HPDE6-E6E7 (cell line): Measurements from ENCODE around the gene PDZRN3.
A peak's percentile ranks its signal among the peaks of the same experiment; 100 is the strongest.

Source experiments
- DNase-seq: peaks from one replicate; pipeline ENCODE4 v3.0.0; 2011; ENCODE audit warnings: missing footprints; ENCODE audit errors: extremely low spot score

PDZRN3 gene

DNA sequence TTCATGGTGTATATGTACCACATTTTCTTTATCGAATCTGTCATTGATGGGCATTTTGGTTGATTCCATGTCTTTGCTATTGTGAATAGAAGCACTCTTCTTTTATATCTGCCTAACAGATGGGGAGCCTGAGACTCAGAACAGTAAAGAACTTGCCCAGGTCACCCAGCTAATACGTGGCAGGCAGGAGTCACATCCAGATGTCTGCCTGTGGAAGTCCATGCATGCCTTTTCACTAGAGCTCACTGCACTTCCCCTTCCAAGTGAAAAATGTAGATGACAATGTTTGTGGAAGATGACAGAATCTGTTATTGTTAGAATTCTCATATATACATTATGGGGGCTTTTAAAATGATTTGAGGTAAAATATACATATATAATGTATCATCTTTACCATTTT, 165.0 kb downstream of the PDZRN3 start:
- DNase-seq = no peak

DNA sequence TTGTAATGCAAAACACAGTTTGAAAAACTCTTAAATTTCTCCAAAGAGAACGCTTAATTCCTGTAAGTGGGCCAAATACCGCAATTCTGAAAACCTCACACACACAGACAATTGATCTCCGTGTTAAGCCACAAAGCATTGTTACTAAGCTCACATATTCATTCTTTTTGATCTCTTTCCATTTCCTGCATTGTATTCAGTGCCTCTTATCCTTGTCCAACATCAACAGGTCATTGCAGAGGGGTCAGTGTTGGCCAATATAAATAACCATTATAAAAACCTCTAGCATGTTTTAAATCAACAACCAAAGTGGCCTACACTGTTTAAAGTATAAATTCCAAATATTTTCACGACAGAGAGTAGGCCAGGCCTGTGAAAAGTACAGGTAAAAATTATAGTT, 171.1 kb downstream of the PDZRN3 start:
- no peak for DNase-seq

DNA sequence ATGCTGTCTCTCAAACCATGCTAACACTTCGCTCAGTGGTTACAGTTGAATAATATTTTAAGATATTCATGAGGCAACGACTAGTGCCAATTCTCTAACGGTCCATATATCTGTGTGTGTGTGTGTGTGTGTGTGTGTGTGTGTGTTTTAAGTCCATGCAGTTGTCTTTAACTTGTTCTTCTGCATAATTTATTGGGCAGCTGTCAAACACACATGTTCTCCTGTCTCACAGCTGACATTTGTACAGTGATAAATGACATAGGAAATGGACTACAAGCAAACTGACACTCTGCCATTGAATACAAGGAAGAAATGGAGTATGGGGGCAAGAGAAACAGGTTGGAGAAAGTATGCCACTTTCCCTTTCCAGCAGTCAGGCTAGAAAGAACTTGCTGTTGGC, 172.0 kb downstream of the PDZRN3 start:
- DNase-seq = no peak

DNA sequence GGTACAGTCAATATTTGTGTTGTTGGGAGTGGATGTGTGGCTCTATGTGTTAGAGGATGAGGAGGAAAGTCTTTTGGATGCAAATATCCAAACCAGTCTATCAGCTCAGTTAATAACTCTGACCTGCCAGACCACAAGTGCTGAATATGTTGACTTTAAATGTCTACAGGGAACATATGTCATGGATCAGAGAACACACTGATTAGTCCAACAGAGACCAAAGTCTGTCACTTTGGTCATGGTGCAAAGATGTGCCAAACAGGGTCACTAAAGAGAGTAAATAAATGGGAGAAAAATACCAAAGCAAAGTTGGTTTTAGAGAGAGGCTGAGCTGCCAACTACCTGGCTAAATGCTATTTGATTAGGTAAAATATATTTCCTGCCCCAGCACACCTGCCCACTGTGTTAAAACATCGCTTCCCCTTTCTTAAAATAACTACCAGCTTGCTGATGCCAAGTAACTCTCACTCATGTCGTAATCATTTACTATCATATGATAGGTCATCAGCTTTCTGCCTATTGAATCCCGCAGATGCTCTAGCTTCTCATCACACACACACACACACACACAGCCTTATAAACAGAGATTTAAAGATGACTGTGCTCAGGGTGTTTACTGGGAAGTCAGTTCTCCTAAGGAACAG, 173.3 kb downstream of the PDZRN3 start:
- DNase-seq = no peak

DNA sequence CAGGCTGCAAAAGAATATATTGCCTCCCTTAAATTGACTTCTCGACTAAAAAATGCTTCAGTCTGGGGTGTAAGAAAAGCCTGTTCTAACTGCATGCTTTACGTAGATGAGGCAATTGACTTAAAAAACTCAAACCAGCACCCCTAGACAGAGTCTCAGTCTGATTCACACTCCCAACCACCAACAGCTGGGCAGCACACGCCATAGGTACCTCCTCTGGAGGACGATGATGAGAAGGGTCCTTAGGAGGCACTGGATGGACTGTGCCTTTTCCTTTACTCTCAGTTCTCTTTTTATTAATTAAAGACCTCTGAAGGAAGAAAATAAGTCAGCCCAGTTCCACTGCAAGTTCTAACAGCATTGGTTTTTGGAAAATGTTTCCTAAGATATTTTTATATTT, 175.0 kb downstream of the PDZRN3 start:
- no peak for DNase-seq

DNA sequence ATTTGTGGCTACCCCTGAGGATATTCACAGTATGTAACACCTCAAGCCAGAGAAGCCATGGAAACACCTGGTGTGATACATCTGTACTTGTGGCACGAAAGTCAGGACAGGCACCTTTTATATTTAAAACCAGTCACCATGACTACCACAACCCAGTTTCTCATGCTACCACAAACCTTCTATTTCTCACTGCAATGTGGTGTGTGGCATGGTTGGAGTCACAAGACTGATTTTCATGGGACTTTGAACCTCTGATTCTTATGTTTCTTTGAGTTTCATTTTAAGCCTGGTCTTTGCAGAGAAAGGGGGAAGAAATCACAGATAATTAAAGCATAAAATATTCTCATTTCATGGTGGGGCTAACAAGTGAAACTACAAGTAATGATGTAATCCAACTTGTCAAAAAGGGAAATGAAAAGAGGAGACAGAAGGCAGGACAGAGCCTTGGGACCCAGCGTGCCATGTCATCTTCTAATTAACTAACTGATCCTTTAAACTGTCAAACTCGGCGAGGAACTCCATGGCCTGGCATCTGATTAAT, 175.9 kb downstream of the PDZRN3 start:
- DNase-seq = no peak

DNA sequence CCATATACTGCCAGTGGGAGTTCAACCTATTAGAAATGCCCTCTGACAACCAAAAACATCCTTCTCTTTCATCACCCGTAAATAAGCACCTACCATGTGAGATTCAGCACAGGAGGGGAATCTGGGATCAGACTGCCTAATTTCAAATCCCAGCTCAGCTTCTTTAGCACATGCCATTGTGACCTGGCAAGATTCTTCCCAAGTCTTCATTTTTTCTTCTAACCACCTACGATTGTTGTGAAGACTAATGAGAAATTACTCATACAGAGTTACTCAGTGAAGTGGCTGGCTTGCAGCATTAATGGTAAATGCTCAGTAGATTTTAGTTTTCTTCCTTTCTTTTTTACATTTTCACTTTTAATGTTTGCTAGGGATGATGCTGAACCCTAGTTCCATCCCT, 176.7 kb downstream of the PDZRN3 start:
- no peak for DNase-seq

DNA sequence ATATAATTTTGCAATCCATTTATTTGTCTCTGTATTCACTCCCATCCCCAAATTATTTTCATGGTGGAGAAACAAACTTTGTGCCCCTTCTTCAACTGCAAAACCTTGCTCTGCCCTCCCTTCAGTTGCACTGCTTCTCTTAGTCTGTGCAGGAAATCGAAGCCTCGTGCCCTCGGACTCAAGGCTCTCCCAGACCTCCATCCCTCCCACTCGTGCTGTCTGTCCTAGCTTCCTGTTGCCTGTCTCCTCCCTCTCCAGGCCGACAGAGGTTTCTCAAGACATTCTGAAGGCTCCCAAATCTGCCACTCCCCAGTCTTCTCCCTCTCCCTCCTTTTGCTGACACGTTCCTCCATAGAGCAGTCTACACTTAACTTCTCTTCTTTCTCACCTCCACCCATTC, 177.6 kb downstream of the PDZRN3 start:
- DNase-seq = no peak

DNA sequence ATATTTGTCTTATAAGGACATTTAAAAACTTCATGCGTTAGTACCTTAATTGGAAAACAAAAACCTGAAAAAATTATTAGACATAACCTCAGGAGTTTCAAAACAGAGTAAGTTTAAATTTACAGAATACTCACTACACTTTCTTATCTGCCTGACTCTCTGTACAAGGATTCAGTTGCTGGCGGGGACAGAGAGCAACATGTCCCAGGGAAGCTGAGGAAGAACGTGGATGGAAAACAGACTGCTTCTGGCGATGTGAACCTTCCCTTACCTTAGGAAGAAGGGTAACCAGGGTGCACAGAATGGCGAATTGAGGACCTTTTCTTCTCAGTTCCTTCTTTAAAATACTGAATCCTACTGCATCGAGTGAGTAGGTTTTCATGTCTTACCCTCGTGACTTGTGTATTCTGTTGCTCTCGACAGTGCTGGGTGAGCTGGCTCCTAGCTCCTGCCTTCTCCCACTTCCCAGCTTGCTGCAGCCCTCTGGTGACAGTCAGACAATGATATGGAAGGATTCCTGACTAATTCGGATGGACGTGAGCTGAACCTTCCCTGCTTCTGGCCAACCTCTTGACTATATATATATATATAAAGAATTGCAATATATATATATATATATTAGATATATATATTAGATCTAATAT, 178.2 kb downstream of the PDZRN3 start:
- DNase-seq = no peak

DNA sequence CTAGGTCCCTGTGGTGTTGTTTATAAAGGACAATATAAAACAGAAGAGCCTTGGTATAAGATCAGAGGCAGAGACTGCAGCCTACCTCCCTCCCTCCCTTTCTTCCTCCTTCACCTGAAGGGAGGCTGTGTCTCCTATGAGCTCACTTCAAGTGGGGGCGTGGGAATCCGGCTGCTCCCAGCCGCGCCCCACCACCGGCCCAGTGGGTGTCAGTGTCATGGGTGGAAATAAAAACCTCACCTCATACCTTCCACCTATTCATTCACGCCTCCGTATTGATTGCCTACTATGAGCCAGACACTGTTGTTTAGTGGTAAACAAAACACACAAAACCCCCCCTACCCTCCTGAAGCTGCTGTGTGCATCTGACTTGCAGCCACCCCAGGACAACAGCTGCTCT, 181.9 kb downstream of the PDZRN3 start:
- DNase-seq = no peak

DNA sequence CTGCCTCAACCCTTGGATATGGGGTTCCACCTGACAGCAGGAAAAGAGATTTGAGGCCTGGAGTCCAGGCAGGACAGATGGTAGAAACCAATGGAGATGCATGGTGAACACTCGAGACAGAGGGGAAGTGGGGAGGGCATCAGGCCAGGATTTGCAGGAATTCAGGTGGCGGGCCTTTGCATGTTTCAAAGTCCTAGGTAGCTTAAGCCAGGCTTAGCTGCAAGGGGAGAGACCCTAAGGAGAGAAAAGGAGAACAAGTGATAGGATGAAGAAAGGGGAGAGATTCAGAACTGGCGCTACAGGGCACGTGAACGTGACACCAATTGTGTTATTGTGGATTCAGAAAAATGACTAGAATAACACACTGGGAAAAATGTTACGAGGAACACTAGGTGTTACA, 182.6 kb downstream of the PDZRN3 start:
- DNase-seq = no peak

DNA sequence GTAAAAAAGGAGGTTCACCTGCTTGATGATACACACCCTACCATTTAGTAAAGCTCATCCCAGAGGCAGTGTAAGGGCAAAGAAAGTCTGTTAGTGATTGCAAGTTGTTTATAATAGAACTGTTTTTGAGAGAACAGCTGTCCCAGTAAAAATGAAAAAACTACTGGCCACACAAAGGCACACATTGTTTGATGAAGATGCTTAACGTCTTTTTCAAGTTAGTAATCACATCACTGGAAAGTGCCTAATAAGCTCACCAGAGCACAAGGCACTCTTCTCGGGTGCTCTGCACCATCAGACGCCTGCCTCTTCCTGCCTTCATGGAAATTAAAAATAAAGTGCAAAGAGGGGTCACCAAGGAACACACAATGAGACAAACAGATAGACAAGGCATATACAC, 186.9 kb downstream of the PDZRN3 start:
- no peak for DNase-seq

DNA sequence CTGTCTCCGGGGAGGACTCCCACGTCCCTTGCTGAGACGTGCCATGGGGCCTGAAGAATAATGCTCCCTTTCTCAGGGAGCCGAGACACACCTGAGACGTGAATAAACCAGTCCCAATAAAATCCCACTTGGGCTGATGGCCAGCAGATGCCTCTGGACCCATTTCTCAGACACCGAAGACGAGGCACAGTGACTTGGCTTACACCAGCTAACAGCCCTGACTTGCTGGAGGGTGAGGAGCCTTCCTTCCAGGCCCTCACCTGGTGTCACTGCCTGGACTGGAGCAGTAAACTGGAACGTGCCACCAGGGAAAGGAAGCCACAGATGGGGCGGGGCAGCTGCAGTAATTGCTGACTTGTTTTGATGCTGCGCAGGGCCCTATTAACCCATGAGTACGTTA, 189.7 kb downstream of the PDZRN3 start:
- no peak for DNase-seq

DNA sequence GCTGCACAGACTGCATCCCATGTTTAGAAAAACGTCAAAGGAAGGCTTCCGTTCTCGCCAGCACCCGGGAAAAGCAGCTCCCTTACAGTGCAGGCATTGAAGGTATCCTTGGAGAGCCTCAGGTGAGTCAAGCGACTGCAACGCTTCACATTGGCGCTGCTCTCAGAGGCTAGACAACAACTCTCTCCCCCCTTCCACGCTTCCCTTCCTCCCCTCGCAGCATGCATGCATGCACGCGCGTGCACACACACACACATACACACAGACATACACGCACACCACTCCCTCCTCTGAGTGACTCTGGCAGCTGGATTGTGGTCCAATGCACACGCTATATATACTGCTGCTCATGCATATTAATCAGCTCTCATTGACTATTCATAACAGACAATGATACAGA, 191.1 kb downstream of the PDZRN3 start:
- no peak for DNase-seq

DNA sequence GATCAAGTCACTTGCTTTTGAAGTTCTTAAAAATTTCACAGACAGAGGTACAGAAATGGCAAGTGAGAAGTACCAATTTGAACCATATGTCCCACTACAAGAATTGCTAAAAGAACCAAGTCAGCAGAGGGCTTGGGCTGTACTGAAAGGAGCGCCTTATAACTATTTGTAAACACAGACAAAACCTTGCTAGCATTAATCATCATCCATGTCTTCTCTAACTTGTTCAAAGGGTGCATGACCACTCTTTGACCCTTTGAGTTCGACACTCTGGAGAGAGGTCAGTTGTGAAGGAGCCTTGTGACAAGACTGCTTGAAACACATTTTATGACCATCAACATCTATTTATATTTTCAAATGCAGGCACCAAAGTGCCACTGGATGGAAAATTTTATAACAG, 191.7 kb downstream of the PDZRN3 start:
- no peak for DNase-seq

DNA sequence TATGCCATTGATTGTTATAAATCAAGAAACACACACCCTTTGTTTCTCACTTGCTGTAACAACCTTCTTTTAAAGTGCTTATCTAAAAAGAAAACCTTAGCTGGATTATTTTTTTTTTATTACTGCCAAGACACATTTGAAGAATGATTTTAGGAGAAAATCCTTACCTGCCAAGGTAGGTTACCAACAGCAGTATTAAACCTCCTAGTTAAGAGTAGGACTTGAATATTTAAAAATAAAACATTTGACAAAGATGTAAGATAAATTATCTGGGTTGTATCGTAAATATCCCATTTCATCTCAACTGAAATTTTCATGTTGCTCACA, 192.1 kb downstream of the PDZRN3 start:
- no peak for DNase-seq

DNA sequence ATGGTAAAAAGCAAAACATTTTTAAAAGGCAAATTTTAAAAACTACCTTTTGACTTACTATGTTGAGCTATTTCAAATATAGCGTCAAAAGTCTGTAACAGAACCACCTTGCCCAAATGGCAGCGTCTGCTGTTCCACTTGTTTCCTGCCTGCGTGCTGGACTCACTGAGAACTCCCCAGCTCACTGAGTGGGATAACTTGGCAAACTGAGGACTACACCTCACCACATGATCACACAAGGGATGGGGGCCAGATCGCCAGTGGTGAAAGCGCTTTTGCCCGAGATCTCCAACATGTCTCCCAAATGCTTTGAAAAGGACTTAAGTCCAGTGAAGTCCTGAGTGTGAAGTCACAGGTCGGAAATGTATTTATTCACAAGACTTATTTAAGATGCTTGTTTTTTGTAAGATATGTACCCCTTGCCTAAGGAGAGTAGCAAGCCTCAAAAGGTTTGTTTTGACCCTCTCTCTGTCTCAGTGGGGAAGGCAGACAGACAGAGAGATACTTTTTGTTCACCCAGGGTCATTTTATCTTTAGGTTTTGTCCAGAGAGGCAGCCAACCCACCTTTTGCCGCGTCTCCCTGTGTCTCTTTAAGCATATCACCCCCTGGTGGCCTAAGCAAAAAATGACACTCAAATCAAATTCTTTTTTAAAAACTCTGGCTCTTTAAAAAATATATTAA, 192.6 kb downstream of the PDZRN3 start:
- DNase-seq = peak; percentile 0

DNA sequence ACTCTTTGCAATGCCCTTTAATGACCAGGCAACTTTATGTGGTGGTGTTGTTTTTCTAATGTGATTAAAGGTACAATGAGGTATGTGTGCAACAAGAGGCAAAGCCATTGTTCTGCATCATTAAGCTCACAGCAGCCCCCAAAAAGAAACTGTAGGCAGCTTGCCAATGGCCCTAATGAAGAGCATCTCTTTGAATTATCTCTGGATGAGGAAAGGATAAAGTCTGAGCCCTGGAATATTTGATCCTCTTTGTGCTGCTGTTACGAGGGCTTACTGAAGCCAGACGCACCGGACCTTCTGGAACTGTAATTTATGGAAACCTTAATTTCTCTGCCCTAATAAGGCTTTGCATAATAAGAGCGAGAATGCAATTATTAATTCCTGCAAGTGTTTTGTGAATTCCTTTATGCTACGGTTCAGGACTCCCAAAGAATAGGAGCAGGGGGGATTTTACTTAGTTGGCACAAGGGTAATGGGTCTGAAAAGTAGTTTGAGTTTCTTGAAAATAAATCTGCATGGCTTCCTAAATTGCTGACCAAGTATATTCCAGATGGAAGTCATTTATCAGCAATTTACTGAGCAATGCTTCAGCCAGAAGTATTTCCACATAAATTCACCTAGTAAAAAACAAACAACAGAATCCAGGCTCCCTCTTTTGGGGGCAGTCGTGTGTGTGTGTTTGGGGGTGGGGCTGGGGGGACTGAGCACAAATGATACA, 193.4 kb downstream of the PDZRN3 start:
- DNase-seq = no peak

DNA sequence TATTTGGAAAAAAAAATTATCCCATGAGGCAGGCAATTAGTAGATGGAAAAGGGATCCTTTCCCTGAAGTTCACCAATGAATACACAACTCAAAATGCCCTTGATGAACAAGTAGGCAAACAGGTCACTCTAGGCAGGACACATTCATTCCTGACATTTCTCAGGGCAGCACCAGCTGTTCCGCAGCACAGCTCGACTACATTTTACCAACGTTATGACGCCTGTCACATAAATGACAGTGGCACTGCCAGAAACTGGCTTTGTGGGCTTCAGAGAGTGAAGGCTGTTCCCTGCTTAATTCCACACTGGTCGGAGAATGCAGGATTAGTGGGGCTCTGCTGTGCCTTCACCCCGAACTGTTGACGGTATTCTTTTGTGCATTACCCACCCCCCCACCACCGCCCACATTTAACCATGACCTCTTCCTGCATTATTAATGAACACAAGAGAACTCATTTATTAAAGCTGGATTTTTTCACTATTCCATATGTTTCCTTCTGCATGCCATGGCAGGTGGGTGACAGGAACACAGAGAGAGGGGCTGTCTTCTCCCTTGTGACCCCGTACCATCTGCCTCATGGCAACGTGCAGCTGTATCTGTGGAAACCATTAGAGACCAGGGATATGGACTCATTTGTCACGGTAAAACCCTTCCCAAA, 197.6 kb downstream of the PDZRN3 start:
- DNase-seq = no peak

DNA sequence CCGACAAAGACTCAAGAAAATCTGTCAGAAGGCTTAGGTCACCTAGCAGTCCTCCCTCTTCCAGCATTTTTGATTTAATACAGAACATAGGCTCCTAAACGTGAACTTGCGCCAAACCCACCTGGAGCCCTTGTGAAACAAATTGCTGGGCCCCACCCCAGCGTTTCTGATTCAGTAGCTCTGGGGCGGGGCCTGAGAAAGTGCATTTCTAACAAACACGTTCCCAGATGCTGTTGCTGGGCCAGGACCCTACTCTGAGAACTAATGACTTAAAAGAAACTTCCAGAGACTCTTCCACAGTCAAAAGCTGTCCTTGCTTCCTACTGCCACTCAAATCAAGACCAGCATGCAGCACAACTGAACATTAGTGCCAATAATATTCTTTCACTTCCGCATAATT, 198.1 kb downstream of the PDZRN3 start:
- no peak for DNase-seq

DNA sequence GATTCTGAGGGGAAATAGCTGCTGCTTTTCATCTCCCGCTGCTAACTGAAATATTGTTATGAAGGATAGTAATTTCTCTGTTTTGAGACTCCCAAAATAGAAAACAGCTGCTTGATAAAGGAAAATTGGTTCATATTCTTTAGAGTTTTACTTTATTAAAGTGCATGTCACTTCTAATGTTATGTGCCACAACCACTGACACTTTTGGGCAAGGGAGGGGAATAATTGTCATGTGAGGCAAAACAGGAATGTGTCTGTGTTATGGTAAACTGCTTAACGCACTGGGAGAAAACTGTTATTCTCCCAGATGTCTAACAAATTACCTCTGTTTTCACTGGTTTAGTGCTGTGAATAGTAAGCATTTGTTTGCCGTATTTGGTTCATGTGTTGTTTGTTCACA, 201.6 kb downstream of the PDZRN3 start:
- no peak for DNase-seq

DNA sequence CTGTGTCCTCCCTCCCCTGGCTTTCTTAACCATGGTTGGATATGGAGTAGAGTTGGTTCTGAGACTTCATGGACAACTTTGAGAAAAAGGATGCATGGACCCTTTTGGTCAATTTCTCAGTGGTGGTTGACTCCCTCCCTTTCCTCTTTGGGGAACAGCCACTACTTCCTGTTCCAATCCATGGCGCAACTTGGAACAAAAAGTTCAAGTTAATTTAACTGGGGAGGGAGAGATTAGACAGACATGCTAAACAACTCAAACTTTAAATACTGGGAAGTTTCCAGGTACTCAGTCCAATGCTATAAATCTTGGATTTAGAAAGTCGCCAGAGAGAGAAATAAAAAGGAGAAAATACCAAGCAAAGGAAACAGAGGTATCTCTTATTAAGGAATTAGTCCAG, 202.2 kb downstream of the PDZRN3 start:
- no peak for DNase-seq
